HG02970 (cell line): ENCODE data around the gene MAP2K5.

ENCODE experiments used
- ATAC-seq: cut with Tn5 transposase; IDR thresholded peaks from one replicate; pipeline ENCODE4 v1.9.1; 2021; ENCODE audit warnings: mild to moderate bottlenecking, moderate library complexity, moderate number of reproducible peaks; ENCODE audit not compliant: unreplicated experiment, low FRiP score

Gene MAP2K5

GRCh38 chr15:67843571-67844387 is 301.3 kb downstream of the MAP2K5 start:
- ATAC-seq = no peak

- ATAC-seq = no peak
Measured at GRCh38 chr15:67845974-67846373, 303.5 kb downstream of the MAP2K5 start.

DNA sequence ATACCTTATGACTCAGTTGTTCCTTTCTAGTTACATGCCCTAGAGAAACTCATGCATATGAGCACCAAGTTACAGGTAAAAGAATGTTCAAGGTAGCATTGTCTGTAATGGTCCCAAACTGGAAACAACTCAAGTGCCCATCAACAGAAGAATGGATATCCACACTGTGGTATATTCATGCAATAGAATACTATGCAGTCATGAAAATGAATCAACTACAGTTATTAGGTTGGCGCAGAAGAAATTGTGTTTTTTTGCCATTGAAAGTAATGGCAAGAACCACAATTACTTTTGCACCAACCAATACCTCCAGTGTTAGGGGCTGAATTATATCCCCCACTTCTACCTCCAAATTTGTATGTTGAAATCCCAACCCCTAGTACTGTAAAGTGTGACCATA is 307.0 kb downstream of the MAP2K5 start:
- no peak for ATAC-seq

- ATAC-seq = no peak
Measured at GRCh38 chr15:67850336-67850735, 307.8 kb downstream of the MAP2K5 start.

- no peak for ATAC-seq
Measured at GRCh38 chr15:67850994-67851571, 308.6 kb downstream of the MAP2K5 start.

DNA sequence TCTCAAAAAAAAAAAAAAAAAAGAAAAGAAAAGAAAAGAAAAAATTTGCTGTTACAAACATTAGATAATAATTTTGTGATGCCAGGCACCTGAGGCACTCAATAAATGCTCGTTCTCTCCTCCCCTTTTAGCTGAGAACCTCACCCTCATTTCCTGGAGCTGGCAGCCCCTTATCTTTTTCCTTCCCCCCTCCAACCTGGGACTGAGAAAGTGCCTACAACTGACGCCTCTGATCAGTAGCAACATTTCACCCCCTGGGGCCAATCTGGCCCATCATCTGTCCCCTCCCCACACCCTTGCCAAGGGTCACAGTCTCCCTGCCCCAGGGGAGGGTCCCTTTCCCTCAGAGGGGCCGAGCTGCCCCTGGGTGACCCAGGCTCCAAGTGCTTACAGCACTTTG is 309.9 kb downstream of the MAP2K5 start:
- ATAC-seq = no peak

- ATAC-seq = no peak
Measured at GRCh38 chr15:67853454-67853853, 311.0 kb downstream of the MAP2K5 start.

DNA sequence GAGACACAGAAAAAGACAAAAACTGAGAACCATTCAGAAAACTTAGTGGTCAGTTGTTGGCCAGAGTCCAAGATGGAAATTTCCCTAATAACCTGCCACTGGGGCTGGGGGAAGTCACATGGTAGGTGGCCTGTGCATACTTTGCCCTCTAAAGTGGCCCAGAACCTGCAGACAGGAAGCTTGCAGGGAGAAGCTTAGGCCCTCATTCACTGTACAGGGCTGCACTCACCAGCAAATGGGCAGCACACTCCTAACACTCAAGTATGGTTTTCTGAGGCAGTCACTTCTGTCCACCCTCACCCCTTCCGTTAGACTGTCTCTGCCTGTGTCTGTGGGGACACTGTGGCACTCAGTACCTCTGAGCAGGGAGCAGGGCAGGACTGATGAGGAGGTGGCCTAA is 311.9 kb downstream of the MAP2K5 start:
- no peak for ATAC-seq

DNA sequence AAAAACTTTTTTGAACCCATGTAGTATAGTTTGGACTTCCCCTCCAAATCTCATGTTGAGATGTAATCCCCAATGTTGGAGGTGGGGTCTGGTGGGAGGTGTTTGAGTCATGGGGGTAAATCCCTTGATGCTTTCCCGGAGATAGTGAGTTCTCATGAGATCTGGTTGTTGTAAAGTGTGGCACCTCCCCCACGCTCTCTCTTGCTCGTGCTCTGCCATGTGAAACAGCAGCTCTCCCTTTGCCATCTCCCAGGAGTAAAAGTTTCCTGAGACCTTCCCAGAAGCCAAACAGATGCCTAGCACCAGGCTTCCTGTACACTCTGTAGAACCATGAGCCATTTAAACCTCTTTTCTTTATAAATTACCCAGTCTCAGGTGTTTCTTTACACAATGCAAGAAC is 313.3 kb downstream of the MAP2K5 start:
- no peak for ATAC-seq
